WTC11 (cell line): ENCODE results near the gene AKR1A1. TPM values are rescaled to one million over a fixed set of nuclear protein-coding genes. Genes with fewer than 3 reads are reported as not detected.

Experiments used
- ATAC-seq: fragments of 200-7000 bp; cut with Tn5 transposase; 2 replicates; pipeline ENCODE4 v1.10.0; 2021; ENCODE audit warnings: mild to moderate bottlenecking, moderate library complexity
- CTCF ChIA-PET: fragments of 300-600 bp; sonication (Branson Sonifier 250); formaldehyde crosslinking; loops from one replicate; lab custom pipeline; 2021; ENCODE audit warnings: antibody characterized with exemption; lab: Charles Lee
- POLR2A ChIA-PET: fragments of 350-600 bp; sonication (Branson Sonifier 250); formaldehyde crosslinking; loops from one replicate; lab custom pipeline; 2021; ENCODE audit warnings: antibody characterized with exemption; lab: Charles Lee
- DNase-seq: peaks from one replicate; pipeline ENCODE4 v3.0.0; 2021; ENCODE audit warnings: low spot score
- H3K27ac Mint-ChIP-seq: 2 replicates; pipeline ENCODE4 v1.8.0; 2021; ENCODE audit warnings: mixed read lengths
- H3K27me3 Mint-ChIP-seq: 2 replicates; pipeline ENCODE4 v1.8.0; 2021; ENCODE audit warnings: low read depth, mild to moderate bottlenecking, moderate library complexity, mixed read lengths
- H3K36me3 Mint-ChIP-seq: 2 replicates; pipeline ENCODE4 v1.8.0; 2021; ENCODE audit warnings: mixed read lengths
- H3K4me1 Mint-ChIP-seq: 2 replicates; pipeline ENCODE4 v1.8.0; 2022; ENCODE audit warnings: mixed read lengths
- H3K4me3 Mint-ChIP-seq: 2 replicates; pipeline ENCODE4 v1.8.0; 2021; ENCODE audit warnings: mild to moderate bottlenecking, moderate library complexity, mixed read lengths
- H3K9me3 Mint-ChIP-seq: 2 replicates; pipeline ENCODE4 v1.8.0; 2021; ENCODE audit warnings: mixed read lengths
- ATF1 ChIP-seq: sonication (generic); formaldehyde crosslinking; IDR thresholded peaks from 2 replicates; pipeline ENCODE4 v1.8.1; 2023; ENCODE audit warnings: mild to moderate bottlenecking, moderate library complexity, missing genetic modification reagents
- CREB1 ChIP-seq: sonication (generic); formaldehyde crosslinking; IDR thresholded peaks from 2 replicates; pipeline ENCODE4 v1.8.0; 2023; ENCODE audit warnings: mild to moderate bottlenecking, missing genetic modification reagents
- ESRRA ChIP-seq: sonication (generic); formaldehyde crosslinking; IDR thresholded peaks from 2 replicates; pipeline ENCODE4 v1.8.1; 2022; ENCODE audit warnings: mild to moderate bottlenecking, missing genetic modification reagents, borderline replicate concordance
- MXD4 ChIP-seq: fragments of 250-450 bp; sonication (Bioruptor Pico); IDR thresholded peaks from 2 replicates; pipeline ENCODE4 v1.8.0; 2021; ENCODE audit warnings: mild to moderate bottlenecking, moderate library complexity, borderline replicate concordance
- MYBL2 ChIP-seq: sonication (generic); formaldehyde crosslinking; IDR thresholded peaks from 2 replicates; pipeline ENCODE4 v1.8.1; 2023; ENCODE audit warnings: mild to moderate bottlenecking, moderate library complexity, missing genetic modification reagents
- PRRX2 ChIP-seq: fragments of 250-450 bp; sonication (Bioruptor Pico); IDR thresholded peaks from 2 replicates; pipeline ENCODE4 v1.8.0; 2021; ENCODE audit warnings: mild to moderate bottlenecking
- RORB ChIP-seq: fragments of 250-450 bp; sonication (Bioruptor Pico); IDR thresholded peaks from 2 replicates; pipeline ENCODE4 v1.9.0; 2021; ENCODE audit warnings: mild to moderate bottlenecking
- SP1 ChIP-seq: sonication (generic); formaldehyde crosslinking; conservative IDR thresholded peaks from 2 replicates; pipeline ENCODE4 v1.8.1; 2022; ENCODE audit warnings: missing genetic modification reagents
- TP53 ChIP-seq: sonication (generic); formaldehyde crosslinking; IDR thresholded peaks from 2 replicates; pipeline ENCODE4 v1.8.1; 2023; ENCODE audit warnings: mild to moderate bottlenecking, missing genetic modification reagents
- ZNF121 ChIP-seq: sonication (generic); formaldehyde crosslinking; IDR thresholded peaks from 2 replicates; pipeline ENCODE4 v1.8.0; 2023; ENCODE audit warnings: missing genetic modification reagents
- ZNF138 ChIP-seq: sonication (generic); formaldehyde crosslinking; conservative IDR thresholded peaks from 2 replicates; pipeline ENCODE4 v1.8.1; 2022; ENCODE audit warnings: mild to moderate bottlenecking, moderate library complexity, missing genetic modification reagents
- ZNF263 ChIP-seq: sonication (generic); formaldehyde crosslinking; IDR thresholded peaks from 2 replicates; pipeline ENCODE4 v1.8.1; 2022; ENCODE audit warnings: low read depth, mild to moderate bottlenecking, moderate library complexity, missing genetic modification reagents
- ZNF317 ChIP-seq: sonication (generic); formaldehyde crosslinking; IDR thresholded peaks from 2 replicates; pipeline ENCODE4 v1.8.1; 2023; ENCODE audit warnings: low read depth, mild to moderate bottlenecking, moderate library complexity, missing genetic modification reagents, borderline replicate concordance
- ZNF416 ChIP-seq: fragments of 250-450 bp; sonication (Bioruptor Pico); IDR thresholded peaks from 2 replicates; pipeline ENCODE4 v1.9.0; 2021; ENCODE audit warnings: mild to moderate bottlenecking, inconsistent platforms
- total RNA-seq: library from RNA; stranded (reverse); gene quantifications from 3 replicates; pipeline ENCODE4 v1.2.3, GENCODE V29; 2021
- TF ChIP-seq, protein P1 (sequence below): fragments of 250-450 bp; sonication (Bioruptor Pico); IDR thresholded peaks from 2 replicates; pipeline ENCODE4 v1.9.0; 2021; ENCODE audit warnings: moderate library complexity, mild to moderate bottlenecking, inconsistent platforms, borderline replicate concordance
- TF ChIP-seq, protein P2 (sequence below): sonication (generic); formaldehyde crosslinking; IDR thresholded peaks from 2 replicates; pipeline ENCODE4 v1.8.1; 2022; ENCODE audit warnings: low read depth, missing genetic modification reagents, borderline replicate concordance
- TF ChIP-seq, protein P3 (sequence below): sonication (generic); formaldehyde crosslinking; IDR thresholded peaks from 2 replicates; pipeline ENCODE4 v1.8.1; 2022; ENCODE audit warnings: missing genetic modification reagents, borderline replicate concordance
- TF ChIP-seq, protein P4 (sequence below): sonication (generic); formaldehyde crosslinking; IDR thresholded peaks from 2 replicates; pipeline ENCODE4 v1.8.1; 2023; ENCODE audit warnings: mild to moderate bottlenecking, moderate library complexity, missing genetic modification reagents
- TF ChIP-seq, protein P5 (sequence below): sonication (generic); formaldehyde crosslinking; IDR thresholded peaks from 2 replicates; pipeline ENCODE4 v1.8.1; 2023; ENCODE audit warnings: mild to moderate bottlenecking, missing genetic modification reagents, moderate library complexity
- TF ChIP-seq, protein P6 (sequence below): sonication (generic); formaldehyde crosslinking; IDR thresholded peaks from 2 replicates; pipeline ENCODE4 v1.8.0; 2022; ENCODE audit warnings: mild to moderate bottlenecking, missing genetic modification reagents
- TF ChIP-seq, protein P7 (sequence below): sonication (generic); formaldehyde crosslinking; IDR thresholded peaks from 2 replicates; pipeline ENCODE4 v1.8.1; 2023; ENCODE audit warnings: mild to moderate bottlenecking, missing genetic modification reagents
- TF ChIP-seq, protein P8 (sequence below): sonication (generic); formaldehyde crosslinking; IDR thresholded peaks from 2 replicates; pipeline ENCODE4 v1.8.0; 2022; ENCODE audit warnings: mild to moderate bottlenecking, missing genetic modification reagents

Gene AKR1A1
- total RNA-seq, 1 experiment from 2014 or later: 338 TPM

DNA sequence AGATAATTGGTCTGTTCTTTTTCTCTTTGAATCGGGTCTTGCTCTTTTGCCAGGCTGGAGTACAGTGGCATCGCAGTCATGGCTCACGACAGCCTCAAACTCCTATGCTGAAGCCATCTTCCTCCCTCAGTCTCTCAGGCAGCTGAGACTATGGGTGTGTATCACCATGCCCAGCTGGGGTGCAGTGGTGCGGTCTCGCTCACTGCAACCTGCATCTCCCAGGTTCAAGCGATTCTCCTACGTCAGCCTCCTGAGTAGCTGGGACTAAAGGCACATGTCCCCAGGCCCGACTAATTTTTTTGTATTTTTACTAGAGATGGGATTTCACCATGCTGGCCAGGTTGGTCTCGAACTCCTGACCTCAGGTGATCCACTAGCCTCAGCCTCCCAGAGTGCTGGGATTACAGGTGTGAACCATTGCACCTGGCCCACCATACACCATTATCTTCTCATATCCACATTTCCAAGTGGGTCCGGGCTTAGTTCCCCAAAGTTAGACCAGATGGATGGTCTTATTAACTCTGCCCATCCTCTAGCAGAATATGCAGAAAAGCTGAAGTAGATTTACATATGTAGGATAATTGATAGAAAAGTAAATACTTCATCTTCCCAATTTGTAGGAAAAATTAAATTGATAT lies 60.1 kb downstream of the AKR1A1 start (continued):
- TF ChIP-seq, protein P1, sequence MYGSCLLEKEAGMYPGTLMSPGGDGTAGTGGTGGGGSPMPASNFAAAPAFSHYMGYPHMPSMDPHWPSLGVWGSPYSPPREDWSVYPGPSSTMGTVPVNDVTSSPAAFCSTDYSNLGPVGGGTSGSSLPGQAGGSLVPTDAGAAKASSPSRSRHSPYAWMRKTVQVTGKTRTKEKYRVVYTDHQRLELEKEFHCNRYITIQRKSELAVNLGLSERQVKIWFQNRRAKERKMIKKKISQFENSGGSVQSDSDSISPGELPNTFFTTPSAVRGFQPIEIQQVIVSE (CRISPR knock-in tag): no peak
- TF ChIP-seq TP53 (no peak), ZNF416 (no peak), MXD4 (no peak), ZNF317 (CRISPR knock-in tag) (no peak), SP1 (CRISPR knock-in tag) (no peak)
- TF ChIP-seq, protein P2, sequence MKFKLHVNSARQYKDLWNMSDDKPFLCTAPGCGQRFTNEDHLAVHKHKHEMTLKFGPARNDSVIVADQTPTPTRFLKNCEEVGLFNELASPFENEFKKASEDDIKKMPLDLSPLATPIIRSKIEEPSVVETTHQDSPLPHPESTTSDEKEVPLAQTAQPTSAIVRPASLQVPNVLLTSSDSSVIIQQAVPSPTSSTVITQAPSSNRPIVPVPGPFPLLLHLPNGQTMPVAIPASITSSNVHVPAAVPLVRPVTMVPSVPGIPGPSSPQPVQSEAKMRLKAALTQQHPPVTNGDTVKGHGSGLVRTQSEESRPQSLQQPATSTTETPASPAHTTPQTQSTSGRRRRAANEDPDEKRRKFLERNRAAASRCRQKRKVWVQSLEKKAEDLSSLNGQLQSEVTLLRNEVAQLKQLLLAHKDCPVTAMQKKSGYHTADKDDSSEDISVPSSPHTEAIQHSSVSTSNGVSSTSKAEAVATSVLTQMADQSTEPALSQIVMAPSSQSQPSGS (CRISPR knock-in tag): no peak

DNA sequence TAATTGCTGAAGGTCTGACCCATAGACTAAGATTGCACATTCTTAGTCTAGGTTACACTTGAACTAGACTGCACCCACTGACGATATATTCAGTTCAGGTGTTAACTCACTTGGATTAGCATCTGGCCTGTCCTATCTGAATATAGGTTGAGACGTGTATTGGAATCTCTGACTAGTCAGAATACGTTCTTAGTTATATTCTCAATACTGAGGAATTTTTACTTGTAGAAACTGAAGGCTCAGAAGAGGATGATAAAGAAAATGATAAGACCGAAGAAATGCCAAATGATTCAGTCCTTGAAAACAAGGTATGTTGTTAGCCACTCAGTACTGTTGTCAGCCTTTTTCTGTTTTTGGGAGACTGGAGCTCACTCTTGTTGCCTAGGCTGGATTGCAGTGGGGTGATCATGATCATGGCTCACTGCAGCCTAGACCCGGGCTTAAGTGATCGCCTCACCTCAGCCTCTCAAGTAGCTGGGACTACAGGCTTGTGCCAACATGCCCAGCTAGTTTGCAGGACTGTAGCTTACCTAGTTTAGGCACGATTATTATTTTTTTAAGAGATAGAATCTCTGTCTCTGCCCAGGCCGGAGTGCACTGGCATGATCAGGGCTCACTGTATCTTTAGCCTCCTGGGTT lies 62.4 kb downstream of the AKR1A1 start:
- Mint-ChIP-seq H3K9me3 (no peaks in the 10 kb centered on the region), H3K27ac (peak overlapping the region; percentile 94), H3K4me3 (no peak overlapping the region), H3K36me3 (peaks cover 88% of the 10 kb centered on the region), H3K4me1 (peaks cover 5% of the 10 kb centered on the region; the same call in 1 of the 2 replicates), H3K27me3 (no peaks in the 10 kb centered on the region)
- DNase-seq (no peak), ATAC-seq (no peak)
- ChIA-PET CTCF (no interaction called here), POLR2A (no interaction called here)
- no peak for TF ChIP-seq ATF1 (CRISPR knock-in tag)
- TF ChIP-seq, protein P3, sequence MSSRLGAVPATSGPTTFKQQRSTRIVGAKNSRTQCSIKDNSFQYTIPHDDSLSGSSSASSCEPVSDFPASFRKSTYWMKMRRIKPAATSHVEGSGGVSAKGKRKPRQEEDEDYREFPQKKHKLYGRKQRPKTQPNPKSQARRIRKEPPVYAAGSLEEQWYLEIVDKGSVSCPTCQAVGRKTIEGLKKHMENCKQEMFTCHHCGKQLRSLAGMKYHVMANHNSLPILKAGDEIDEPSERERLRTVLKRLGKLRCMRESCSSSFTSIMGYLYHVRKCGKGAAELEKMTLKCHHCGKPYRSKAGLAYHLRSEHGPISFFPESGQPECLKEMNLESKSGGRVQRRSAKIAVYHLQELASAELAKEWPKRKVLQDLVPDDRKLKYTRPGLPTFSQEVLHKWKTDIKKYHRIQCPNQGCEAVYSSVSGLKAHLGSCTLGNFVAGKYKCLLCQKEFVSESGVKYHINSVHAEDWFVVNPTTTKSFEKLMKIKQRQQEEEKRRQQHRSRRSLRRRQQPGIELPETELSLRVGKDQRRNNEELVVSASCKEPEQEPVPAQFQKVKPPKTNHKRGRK (CRISPR knock-in tag): no peak
- TF ChIP-seq MYBL2: no peak
- no peak for TF ChIP-seq PRRX2 (CRISPR knock-in tag)
- TF ChIP-seq ZNF263 (CRISPR knock-in tag): no peak
- TF ChIP-seq, protein P4, sequence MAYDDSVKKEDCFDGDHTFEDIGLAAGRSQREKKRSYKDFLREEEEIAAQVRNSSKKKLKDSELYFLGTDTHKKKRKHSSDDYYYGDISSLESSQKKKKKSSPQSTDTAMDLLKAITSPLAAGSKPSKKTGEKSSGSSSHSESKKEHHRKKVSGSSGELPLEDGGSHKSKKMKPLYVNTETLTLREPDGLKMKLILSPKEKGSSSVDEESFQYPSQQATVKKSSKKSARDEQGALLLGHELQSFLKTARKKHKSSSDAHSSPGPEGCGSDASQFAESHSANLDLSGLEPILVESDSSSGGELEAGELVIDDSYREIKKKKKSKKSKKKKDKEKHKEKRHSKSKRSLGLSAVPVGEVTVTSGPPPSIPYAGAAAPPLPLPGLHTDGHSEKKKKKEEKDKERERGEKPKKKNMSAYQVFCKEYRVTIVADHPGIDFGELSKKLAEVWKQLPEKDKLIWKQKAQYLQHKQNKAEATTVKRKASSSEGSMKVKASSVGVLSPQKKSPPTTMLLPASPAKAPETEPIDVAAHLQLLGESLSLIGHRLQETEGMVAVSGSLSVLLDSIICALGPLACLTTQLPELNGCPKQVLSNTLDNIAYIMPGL (CRISPR knock-in tag): no peak
- TF ChIP-seq ZNF138 (CRISPR knock-in tag): no peak
- no peak for TF ChIP-seq SP1 (CRISPR knock-in tag)
- TF ChIP-seq RORB: no peak
- TF ChIP-seq, protein P5, sequence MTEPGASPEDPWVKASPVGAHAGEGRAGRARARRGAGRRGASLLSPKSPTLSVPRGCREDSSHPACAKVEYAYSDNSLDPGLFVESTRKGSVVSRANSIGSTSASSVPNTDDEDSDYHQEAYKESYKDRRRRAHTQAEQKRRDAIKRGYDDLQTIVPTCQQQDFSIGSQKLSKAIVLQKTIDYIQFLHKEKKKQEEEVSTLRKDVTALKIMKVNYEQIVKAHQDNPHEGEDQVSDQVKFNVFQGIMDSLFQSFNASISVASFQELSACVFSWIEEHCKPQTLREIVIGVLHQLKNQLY: no peak
- no peak for TF ChIP-seq ZNF317 (CRISPR knock-in tag)
- TF ChIP-seq, protein P1 (CRISPR knock-in tag): no peak
- TF ChIP-seq, protein P6, sequence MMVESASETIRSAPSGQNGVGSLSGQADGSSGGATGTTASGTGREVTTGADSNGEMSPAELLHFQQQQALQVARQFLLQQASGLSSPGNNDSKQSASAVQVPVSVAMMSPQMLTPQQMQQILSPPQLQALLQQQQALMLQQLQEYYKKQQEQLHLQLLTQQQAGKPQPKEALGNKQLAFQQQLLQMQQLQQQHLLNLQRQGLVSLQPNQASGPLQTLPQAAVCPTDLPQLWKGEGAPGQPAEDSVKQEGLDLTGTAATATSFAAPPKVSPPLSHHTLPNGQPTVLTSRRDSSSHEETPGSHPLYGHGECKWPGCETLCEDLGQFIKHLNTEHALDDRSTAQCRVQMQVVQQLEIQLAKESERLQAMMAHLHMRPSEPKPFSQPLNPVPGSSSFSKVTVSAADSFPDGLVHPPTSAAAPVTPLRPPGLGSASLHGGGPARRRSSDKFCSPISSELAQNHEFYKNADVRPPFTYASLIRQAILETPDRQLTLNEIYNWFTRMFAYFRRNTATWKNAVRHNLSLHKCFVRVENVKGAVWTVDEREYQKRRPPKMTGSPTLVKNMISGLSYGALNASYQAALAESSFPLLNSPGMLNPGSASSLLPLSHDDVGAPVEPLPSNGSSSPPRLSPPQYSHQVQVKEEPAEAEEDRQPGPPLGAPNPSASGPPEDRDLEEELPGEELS (CRISPR knock-in tag): no peak
- TF ChIP-seq CREB1 (CRISPR knock-in tag): no peak
- TF ChIP-seq, protein P7, sequence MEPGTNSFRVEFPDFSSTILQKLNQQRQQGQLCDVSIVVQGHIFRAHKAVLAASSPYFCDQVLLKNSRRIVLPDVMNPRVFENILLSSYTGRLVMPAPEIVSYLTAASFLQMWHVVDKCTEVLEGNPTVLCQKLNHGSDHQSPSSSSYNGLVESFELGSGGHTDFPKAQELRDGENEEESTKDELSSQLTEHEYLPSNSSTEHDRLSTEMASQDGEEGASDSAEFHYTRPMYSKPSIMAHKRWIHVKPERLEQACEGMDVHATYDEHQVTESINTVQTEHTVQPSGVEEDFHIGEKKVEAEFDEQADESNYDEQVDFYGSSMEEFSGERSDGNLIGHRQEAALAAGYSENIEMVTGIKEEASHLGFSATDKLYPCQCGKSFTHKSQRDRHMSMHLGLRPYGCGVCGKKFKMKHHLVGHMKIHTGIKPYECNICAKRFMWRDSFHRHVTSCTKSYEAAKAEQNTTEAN (CRISPR knock-in tag): no peak
- TF ChIP-seq ZNF121: no peak
- TF ChIP-seq, protein P8, sequence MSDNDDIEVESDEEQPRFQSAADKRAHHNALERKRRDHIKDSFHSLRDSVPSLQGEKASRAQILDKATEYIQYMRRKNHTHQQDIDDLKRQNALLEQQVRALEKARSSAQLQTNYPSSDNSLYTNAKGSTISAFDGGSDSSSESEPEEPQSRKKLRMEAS: no peak
- no peak for TF ChIP-seq ESRRA (CRISPR knock-in tag)
